PC-3 (cell line): ENCODE results near the gene RAD51.

Experiments used
- CTCF ChIP-seq: fragments of 300-600 bp; sonication (generic); conservative IDR thresholded peaks from 2 replicates; pipeline ENCODE4 v1.5.1; 2017; ENCODE audit warnings: antibody characterized with exemption, low read depth, mild to moderate bottlenecking, low read length
- EZH2phosphoT487 ChIP-seq: fragments of 300-600 bp; sonication (generic); IDR thresholded peaks from 2 replicates; pipeline ENCODE4 v1.6.1; 2018; ENCODE audit warnings: mild to moderate bottlenecking, antibody characterized with exemption, low read length, borderline replicate concordance

DNA sequence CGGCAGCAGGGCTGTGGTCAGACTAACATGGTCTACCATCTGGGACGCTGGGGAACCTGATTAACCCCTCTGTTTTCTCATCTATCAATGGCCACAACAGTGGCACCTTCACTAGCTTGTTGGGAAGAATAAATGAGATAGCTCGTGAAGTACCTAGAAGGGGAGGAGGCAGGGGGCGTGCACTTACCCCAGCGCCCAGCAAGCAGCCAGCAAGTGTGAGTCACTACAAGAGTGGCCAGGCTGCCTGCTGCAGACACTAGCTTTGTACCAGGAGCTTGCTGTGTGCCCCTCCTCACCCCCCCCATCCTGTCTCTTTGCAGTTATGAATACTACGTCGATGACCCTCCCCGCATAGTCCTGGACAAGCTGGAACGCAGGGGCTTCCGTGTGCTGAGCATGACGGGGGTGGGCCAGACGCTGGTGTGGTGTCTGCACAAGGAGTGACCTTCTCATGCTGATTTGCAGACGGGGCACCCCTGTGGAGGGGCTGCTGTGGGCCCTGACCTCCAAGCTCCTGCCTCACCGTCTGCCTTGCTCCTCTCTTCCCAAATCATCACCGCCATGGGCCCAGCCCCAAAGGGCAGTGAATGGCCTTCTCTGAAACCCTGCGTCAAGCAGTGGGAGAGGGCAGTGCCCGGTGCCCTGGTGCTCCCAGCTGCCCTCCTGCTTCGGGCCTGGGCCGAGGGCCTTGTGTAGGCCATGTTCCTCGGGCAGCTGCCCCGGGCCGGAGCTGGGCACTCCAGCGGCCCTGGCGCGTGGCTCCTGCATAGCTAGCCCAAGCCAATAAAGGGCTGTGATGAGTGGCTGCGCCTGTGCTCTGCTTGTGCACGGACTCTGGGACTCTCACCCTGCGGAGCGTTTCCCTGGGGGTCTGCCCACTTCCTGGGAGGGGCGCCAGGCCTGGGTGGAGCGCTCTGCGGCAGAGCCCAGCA, 72.2 kb downstream of the RAD51 start:
- TF ChIP-seq CTCF = no peak
- no peak for TF ChIP-seq EZH2phosphoT487
